Measurements from ENCODE around the gene GFRA3. TPM values are rescaled to one million over a fixed set of nuclear protein-coding genes. Genes with fewer than 3 reads are reported as not detected.
"Not testable (repeated sequence)": the region's sequence is repeated elsewhere in the genome, so short reads cannot be mapped to it uniquely, and the experiment has no call there.

The GFRA3 gene
- total RNA-seq = 0.82 TPM
- long read RNA-seq, partial matches to known transcripts = 0 of 1 reads
- long read RNA-seq, other reads (novel, unspliced or antisense) = 0 of 1 reads

GRCh38 chr5:138274189-138274853 lies at the start of gene GFRA3:
TSS of gene GFRA3 (minus strand) at chr5:138274621. CDS start at chr5:138274424, 197 bp downstream.
- intact Hi-C loops (cut with micrococcal nuclease) = no loop called here
- H3K4me3 ChIP-seq = peak within 1 kb of the TSS; percentile 62
- peaks cover 30% of the 10 kb centered on the region for H3K27me3 ChIP-seq (ENCODE audit: low read depth)
- H3K27ac ChIP-seq (replicated peaks) = no peak within 1 kb of the TSS
- DNase-seq = no peak
- no peaks in the 10 kb centered on the region for H3K36me3 ChIP-seq
- peaks cover 20% of the 10 kb centered on the region for H3K4me1 ChIP-seq
- no peaks in the 10 kb centered on the region for H3K9me3 ChIP-seq (replicated peaks)
- no peak for TF ChIP-seq CTCF (IDR thresholded peaks at IDR 0.05; ENCODE audit: borderline replicate concordance)

GRCh38 chr5:138318211-138318610 lies 43.8 kb upstream of the GFRA3 start:
- not testable (repeated sequence) for DNase-seq

GRCh38 chr5:138316355-138316754 lies 41.9 kb upstream of the GFRA3 start:
- no peaks in the 10 kb centered on the region for H3K9me3 ChIP-seq (replicated peaks)
- no peaks in the 10 kb centered on the region for H3K27me3 ChIP-seq (ENCODE audit: low read depth)
- intact Hi-C loops (cut with micrococcal nuclease) = no loop called here
- TF ChIP-seq CTCF (IDR thresholded peaks at IDR 0.05; ENCODE audit: borderline replicate concordance) = no peak
- H3K27ac ChIP-seq (replicated peaks) = no peak overlapping the region
- H3K4me1 ChIP-seq = no peaks in the 10 kb centered on the region
- H3K4me3 ChIP-seq = no peak overlapping the region
- DNase-seq = no peak
- no peaks in the 10 kb centered on the region for H3K36me3 ChIP-seq

More at GRCh38 chr5:138318211-138318610, 43.8 kb upstream of the GFRA3 start:
- H3K36me3 ChIP-seq; H3K4me3 ChIP-seq; H3K4me1 ChIP-seq; H3K27ac ChIP-seq (replicated peaks); H3K9me3 ChIP-seq (replicated peaks); H3K27me3 ChIP-seq (ENCODE audit: low read depth); intact Hi-C loops (cut with micrococcal nuclease): not testable (repeated sequence)

GRCh38 chr5:138315751-138316278 lies 41.4 kb upstream of the GFRA3 start:
- no peak overlapping the region for H3K4me3 ChIP-seq
- TF ChIP-seq CTCF (IDR thresholded peaks at IDR 0.05; ENCODE audit: borderline replicate concordance) = no peak
- H3K36me3 ChIP-seq = no peaks in the 10 kb centered on the region
- intact Hi-C loops (cut with micrococcal nuclease) = no loop called here
- H3K27me3 ChIP-seq (ENCODE audit: low read depth) = no peaks in the 10 kb centered on the region
- H3K9me3 ChIP-seq (replicated peaks) = no peaks in the 10 kb centered on the region
- no peak for DNase-seq
- H3K4me1 ChIP-seq = no peaks in the 10 kb centered on the region
- H3K27ac ChIP-seq (replicated peaks) = no peak overlapping the region

- Histone ChIP-seq H3K36me3 (no peaks in the 10 kb centered on the region), H3K4me3 (no peak overlapping the region), H3K27me3 (ENCODE audit: low read depth) (no peaks in the 10 kb centered on the region), H3K4me1 (peaks cover 4% of the 10 kb centered on the region), H3K27ac (replicated peaks) (peak overlapping the region; percentile 62), H3K9me3 (replicated peaks) (no peaks in the 10 kb centered on the region)
- peak; percentile 29 for TF ChIP-seq CTCF (IDR thresholded peaks at IDR 0.05; ENCODE audit: borderline replicate concordance)
- intact Hi-C loops (cut with micrococcal nuclease) = no loop called here
- DNase-seq = peak; percentile 79
These were observed 31.4 kb upstream of the GFRA3 start for GRCh38 chr5:138305797-138306196.

GRCh38 chr5:138303372-138303771 lies 29.0 kb upstream of the GFRA3 start:
- intact Hi-C loops (cut with micrococcal nuclease) = no loop called here
- no peak for DNase-seq
- no peak for TF ChIP-seq CTCF (IDR thresholded peaks at IDR 0.05; ENCODE audit: borderline replicate concordance)
- no peak overlapping the region for H3K4me3 ChIP-seq
- no peaks in the 10 kb centered on the region for H3K9me3 ChIP-seq (replicated peaks)
- no peak overlapping the region for H3K27ac ChIP-seq (replicated peaks)
- no peaks in the 10 kb centered on the region for H3K27me3 ChIP-seq (ENCODE audit: low read depth)
- H3K4me1 ChIP-seq = peaks cover 4% of the 10 kb centered on the region
- H3K36me3 ChIP-seq = no peaks in the 10 kb centered on the region
